Skin epidermis (tissue), 12 donors: Measurements from ENCODE around the gene PRKAR1B.
"Not testable (repeated sequence)": the region's sequence is repeated elsewhere in the genome, so short reads cannot be mapped to it uniquely, and the experiment has no call there.

Experiments
- H3K27ac ChIP-seq, 21 experiments: fragments of 200-600 bp; sonication (generic) in 11 of 21; one replicate each; pipeline ENCODE4 v1.5.0; 2020; ENCODE audit warnings: mild to moderate bottlenecking in 3 of 21, inconsistent platforms in 2 of 21, moderate library complexity in 2 of 21
- H3K4me3 ChIP-seq, 7 experiments: fragments of 200-600 bp; sonication (generic) in 2 of 7; one replicate each; pipeline ENCODE4 v1.5.0; 2020; ENCODE audit warnings: inconsistent platforms in 2 of 7, mild to moderate bottlenecking in 2 of 7, moderate library complexity in 1 of 7

PRKAR1B gene

DNA sequence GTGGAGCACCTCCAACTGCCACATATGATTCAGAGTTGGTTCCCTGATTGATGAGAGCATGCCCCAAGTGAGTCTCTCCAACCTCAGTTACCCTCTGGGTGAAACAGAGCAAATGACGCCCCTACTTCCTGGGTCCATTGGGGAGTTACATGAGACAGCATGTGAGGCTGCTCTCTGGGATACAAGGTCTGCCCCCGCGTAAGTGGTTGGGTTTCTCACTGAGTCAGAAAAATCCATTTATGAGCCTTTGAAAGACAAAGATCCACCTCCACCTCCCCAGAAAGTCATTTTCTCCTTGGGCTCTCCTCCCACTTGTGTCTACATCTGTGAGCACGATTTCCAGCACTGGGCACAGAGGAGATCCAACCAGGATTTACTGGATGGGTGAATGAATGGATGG is 71.3 kb downstream of the PRKAR1B start:
- Histone ChIP-seq H3K27ac (no peak overlapping the region), H3K4me3 (no peak overlapping the region)

DNA sequence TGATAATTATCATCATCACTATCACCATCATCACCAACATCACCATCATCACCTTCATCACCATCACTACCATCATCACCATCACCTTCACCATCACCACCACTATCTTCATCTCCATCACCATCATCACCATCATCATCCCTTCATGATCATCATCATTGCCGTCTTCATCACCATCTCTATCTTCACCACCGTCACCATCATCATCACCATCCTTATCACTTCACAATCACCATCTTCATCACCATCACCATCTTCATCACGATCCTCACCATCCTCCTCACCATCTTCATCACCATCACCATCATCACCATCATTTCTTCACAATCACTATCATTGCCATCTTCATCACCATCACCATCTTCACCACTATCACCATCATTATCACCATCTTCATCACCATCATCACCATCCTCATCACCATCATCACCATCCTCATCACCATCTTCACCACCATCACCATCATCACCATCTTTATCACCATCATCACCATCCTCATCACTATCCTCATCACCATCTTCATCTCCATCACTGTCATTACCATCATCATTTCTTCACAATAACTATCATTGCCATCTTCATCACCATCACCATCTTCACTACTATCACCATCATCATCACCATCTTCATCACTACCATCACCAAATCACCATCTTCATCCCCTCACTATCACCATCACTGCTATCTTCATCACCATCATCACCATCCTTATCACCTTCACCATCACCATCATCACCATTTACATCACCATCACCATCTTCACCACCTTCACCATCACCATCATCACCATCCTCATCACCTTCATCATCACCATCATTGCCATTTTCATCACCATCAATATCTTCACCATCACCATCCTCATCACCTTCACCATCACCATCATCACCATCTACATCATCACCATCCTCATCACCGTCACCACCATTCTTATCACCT is 73.0 kb downstream of the PRKAR1B start:
- Histone ChIP-seq H3K27ac (no peak overlapping the region), H3K4me3 (no peak overlapping the region)

- H3K27ac ChIP-seq = no peak overlapping the region
- H3K4me3 ChIP-seq = no peak overlapping the region
These were observed 74.2 kb downstream of the PRKAR1B start for GRCh38 chr7:652881-653280.

DNA sequence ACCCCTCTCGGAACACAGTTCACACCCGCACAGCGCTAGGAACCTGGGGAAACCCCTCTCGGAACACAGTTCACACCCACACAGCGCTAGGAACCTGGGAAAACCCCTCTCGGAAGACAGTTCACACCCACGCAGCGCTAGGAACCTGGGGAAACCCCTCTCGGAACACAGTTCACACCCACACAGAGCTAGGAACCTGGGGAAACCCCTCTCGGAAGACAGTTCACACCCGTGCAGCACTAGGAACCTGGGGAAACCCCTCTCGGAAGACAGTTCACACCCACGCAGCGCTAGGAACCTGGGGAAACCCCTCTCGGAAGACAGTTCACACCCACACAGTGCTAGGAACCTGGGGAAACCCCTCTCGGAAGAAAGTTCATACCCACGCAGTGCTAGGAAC is 74.9 kb downstream of the PRKAR1B start:
- H3K4me3 ChIP-seq, H3K27ac ChIP-seq: not testable (repeated sequence)

- no peak overlapping the region for H3K4me3 ChIP-seq
- no peak overlapping the region for H3K27ac ChIP-seq
These were observed 75.9 kb downstream of the PRKAR1B start for GRCh38 chr7:651032-651728.

DNA sequence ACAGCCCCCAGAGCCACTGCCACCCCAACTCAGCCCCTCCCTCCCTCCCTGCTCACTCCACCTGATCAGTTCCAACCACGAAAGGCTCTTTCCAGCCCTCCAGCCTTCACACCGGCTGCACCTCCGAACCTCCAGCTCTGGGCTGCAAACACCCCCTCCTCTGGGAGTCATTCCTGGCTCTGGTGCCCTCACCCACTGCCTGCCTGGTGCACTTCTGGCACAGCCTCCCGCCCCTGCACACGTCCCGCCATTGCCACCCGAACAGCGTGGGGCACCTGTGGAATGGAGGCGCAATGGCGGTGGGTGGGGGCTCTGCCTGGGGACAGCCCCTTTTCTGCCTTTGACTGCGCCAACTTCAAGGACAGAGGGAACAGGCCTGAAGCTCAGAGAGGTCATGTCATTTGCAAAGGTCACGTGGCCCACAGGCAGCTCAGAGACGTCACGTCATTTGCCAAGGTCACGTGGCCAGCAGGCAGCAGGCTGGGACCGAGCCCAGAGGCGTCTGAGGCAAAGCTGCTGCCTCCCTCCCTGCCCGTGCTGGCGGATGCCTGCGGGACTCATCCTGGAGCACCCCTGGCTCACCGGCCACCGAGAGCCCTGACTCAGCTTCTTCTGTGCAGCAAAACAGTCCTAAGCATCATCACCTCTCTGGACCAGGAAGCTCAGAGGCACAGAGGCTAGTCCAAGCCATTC is 76.6 kb downstream of the PRKAR1B start:
- Histone ChIP-seq H3K4me3 (no peak overlapping the region), H3K27ac (no peak overlapping the region)

- Histone ChIP-seq H3K4me3 (no peak overlapping the region), H3K27ac (no peak overlapping the region)
These were observed 80.1 kb downstream of the PRKAR1B start for GRCh38 chr7:646951-647350.

DNA sequence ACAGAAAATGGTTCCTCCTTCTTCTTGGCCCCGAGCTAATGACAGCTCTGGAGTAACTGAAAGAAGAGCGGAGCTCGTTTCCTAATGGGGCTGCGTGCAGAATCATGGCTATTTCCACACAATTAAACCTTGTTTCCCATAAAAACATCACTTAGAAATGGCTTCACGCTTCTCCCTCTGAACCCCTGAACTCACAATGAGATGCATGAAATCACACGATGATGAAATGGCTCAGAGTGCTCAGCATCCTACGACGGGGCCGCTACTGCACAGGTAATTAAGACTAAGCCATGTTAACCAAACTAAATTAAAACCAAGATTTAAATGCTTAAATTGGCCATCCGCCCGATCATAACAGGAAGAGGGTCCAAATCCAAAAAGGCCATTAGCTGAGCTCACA is 80.6 kb downstream of the PRKAR1B start:
- Histone ChIP-seq H3K27ac (no peak overlapping the region), H3K4me3 (no peak overlapping the region)

DNA sequence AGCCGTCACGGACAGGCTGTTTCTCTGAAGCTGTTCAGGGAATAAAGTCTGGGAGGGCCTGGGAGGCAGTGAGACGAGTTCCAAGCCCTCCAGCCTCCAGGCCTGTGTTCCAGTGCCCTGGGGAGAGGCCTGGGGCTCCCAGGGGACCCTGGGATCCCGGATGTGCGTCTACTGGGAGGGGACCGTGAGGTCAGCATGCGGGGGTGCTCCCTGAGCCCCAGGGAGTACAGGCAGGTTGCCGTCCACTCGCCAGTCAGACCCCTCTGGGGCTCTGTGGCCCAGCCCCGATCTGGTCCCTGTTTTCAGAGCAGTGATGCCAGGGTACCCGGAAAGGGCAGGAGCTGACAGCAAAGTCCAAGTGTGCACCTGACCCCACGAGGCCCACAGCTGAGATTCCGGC is 81.5 kb downstream of the PRKAR1B start:
- Histone ChIP-seq H3K27ac (no peak overlapping the region), H3K4me3 (no peak overlapping the region)

GRCh38 chr7:644381-645305 is 82.4 kb downstream of the PRKAR1B start:
- no peak overlapping the region for H3K4me3 ChIP-seq
- H3K27ac ChIP-seq = no peak overlapping the region

- no peak overlapping the region for H3K27ac ChIP-seq
- no peak overlapping the region for H3K4me3 ChIP-seq
These were observed 85.1 kb downstream of the PRKAR1B start for GRCh38 chr7:641966-642365.

DNA sequence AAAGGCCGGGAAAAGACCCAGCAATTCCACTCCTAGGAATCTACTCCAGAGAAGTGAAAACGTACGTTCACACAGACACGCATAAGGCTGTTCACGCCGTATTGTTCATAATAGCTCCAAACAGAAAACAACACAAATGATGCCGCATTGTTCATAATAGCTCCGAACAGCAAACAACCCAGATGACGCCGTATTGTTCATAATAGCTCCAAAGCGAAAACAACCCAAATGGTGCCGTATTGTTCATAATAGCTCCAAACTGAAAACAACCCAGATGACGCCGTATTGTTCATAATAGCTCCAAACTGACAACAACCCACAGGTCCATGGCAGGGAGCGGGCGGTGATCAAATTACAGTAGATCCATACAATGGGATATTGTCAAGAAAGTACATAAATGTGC is 85.8 kb downstream of the PRKAR1B start:
- no peak overlapping the region for H3K27ac ChIP-seq
- no peak overlapping the region for H3K4me3 ChIP-seq

DNA sequence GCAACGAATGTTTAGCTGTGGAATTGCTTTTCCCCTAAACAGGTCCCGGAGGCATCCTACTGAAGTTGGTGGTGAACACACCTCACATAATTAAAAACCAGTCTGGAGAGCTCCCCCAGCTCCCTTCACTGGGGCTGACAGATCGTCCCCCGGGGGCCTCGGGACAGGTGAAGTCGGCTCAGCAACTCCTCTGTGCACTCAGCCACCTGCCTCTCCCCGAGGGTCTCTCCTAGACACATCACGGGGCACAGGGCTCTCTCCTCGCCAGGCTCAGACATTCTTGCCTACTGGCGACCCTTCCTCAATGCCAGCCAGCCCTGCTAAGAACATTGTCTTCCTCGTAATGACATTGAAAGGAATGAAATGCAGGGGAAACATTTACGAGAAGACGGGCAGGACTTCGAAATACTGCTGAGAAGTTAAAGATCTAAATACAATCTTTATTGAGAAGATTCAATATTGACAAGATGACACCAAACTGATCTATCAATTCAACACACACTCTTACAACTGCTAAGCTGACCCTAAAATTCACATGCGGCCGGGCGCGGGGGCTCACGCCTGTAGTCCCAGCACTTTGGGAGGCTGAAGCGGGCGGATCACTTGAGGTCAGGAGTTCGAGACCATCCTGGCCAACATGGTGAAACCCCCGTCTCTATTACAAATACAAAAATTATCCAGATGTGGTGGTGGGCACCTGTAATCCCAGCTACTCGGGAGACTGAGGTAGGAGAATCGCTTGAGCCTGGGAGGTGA is 88.6 kb downstream of the PRKAR1B start:
- Histone ChIP-seq H3K4me3 (no peak overlapping the region), H3K27ac (no peak overlapping the region)

DNA sequence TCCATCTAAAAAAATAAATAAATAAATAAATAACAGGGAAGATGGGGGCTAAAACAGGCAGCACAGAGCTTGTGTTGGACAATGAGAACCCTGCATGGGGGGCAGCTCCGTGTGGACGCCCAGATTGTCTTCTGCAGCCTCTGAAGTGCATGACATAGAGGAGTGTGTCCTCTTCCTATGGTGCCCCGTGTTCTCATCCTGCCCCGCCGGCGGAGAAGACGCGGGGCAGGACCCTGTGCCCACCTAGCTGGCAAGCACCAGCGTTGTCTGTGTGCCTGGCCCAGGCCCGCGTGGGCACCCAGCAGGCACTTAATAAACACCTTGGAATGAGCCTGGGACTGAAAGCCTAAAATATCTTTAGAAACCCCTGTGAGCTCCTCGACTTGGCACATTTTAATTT is 89.3 kb downstream of the PRKAR1B start:
- Histone ChIP-seq H3K27ac (peak overlapping the region in 1 of 21 experiments; percentile 21), H3K4me3 (no peak overlapping the region)

- no peak overlapping the region for H3K4me3 ChIP-seq
These were observed 90.7 kb downstream of the PRKAR1B start for GRCh38 chr7:636396-636795.

GRCh38 chr7:635687-636382 is 91.2 kb downstream of the PRKAR1B start:
- H3K4me3 ChIP-seq, H3K27ac ChIP-seq: not testable (repeated sequence)

More at GRCh38 chr7:636396-636795, 90.7 kb downstream of the PRKAR1B start:
- H3K27ac ChIP-seq = no peak overlapping the region

DNA sequence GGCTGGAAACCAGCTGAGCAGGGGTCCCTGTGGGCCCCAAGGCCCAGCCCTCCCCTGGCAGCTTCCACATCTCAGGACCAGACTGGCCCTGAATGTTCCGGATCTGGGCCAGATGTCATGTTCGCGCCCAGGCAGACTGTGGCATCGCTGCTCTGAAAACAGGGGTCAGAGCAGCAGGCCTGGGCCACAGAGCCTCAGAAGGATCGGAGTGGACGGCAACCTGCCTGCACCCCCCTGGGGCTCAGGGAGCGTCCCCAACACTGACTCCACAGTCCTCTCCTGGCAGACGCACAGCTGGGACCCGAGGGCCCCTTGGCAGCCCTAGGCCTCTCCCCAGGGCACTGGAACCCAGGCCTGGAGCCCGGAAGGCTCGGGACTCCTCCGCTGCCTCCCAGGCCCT is 91.9 kb downstream of the PRKAR1B start:
- Histone ChIP-seq H3K4me3 (no peak overlapping the region), H3K27ac (no peak overlapping the region)

GRCh38 chr7:633381-634018 is 93.6 kb downstream of the PRKAR1B start:
- no peak overlapping the region for H3K27ac ChIP-seq
- H3K4me3 ChIP-seq = no peak overlapping the region
